Measurements from ENCODE around the gene VRTN. TPM values are rescaled to one million over a fixed set of nuclear protein-coding genes. Genes with fewer than 3 reads are reported as not detected.

The VRTN gene, protein sequence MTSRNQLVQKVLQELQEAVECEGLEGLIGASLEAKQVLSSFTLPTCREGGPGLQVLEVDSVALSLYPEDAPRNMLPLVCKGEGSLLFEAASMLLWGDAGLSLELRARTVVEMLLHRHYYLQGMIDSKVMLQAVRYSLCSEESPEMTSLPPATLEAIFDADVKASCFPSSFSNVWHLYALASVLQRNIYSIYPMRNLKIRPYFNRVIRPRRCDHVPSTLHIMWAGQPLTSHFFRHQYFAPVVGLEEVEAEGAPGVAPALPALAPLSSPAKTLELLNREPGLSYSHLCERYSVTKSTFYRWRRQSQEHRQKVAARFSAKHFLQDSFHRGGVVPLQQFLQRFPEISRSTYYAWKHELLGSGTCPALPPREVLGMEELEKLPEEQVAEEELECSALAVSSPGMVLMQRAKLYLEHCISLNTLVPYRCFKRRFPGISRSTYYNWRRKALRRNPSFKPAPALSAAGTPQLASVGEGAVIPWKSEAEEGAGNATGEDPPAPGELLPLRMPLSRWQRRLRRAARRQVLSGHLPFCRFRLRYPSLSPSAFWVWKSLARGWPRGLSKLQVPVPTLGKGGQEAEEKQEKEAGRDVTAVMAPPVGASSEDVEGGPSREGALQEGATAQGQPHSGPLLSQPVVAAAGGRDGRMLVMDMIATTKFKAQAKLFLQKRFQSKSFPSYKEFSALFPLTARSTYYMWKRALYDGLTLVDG
- total RNA-seq, result under 1 TPM in 1 of 4 donors, not detected in 3; 0.57 TPM

- Histone ChIP-seq H3K27me3 (no peaks in the 10 kb centered on the region), H3K4me1 (peaks cover 0 to 4% (median 0%) of the 10 kb centered on the region in 4 donors), H3K27ac (no peak within 1 kb of the TSS), H3K36me3 (no peaks in the 10 kb centered on the region), H3K9me3 (no peaks in the 10 kb centered on the region), H3K4me3 (no peak within 1 kb of the TSS)
- TF ChIP-seq CTCF (IDR thresholded peaks at IDR 0.05) (no peak), POLR2A (IDR thresholded peaks at IDR 0.05) (no peak)
- DNase-seq, result no peak
These were observed at the start of gene VRTN for GRCh38 chr14:74348241-74348734. Gene VRTN, plus strand, starts transcription at chr14:74348471. Its CDS starts 8,313 bp downstream, at chr14:74356784.

GRCh38 chr14:74299061-74299545 is 49.2 kb upstream of the VRTN start:
- peak in 1 of 3 donors; percentile 56 for DNase-seq
- TF ChIP-seq CTCF (IDR thresholded peaks at IDR 0.05), result no peak
- TF ChIP-seq POLR2A (IDR thresholded peaks at IDR 0.05), result no peak

GRCh38 chr14:74301594-74302151 is 46.6 kb upstream of the VRTN start:
- TF ChIP-seq CTCF (IDR thresholded peaks at IDR 0.05) (no peak), POLR2A (IDR thresholded peaks at IDR 0.05) (no peak)
- Histone ChIP-seq H3K27ac (peak overlapping the region in 1 of 4 donors; percentile 91), H3K36me3 (peaks cover 0 to 21% (median 0%) of the 10 kb centered on the region in 3 donors), H3K9me3 (no peaks in the 10 kb centered on the region), H3K4me1 (peaks cover 0 to 15% (median 3%) of the 10 kb centered on the region in 4 donors), H3K4me3 (peak overlapping the region; percentile 68 to 88 (median 84)), H3K27me3 (no peaks in the 10 kb centered on the region)
- DNase-seq, result no peak

More at GRCh38 chr14:74299061-74299545, 49.2 kb upstream of the VRTN start:
- H3K4me3 ChIP-seq, result no peak overlapping the region
- no peaks in the 10 kb centered on the region for H3K9me3 ChIP-seq
- H3K27me3 ChIP-seq, result no peaks in the 10 kb centered on the region
- H3K27ac ChIP-seq, result peak overlapping the region in 2 of 4 donors; percentile 47 to 48
- peaks cover 0 to 42% (median 0%) of the 10 kb centered on the region in 3 donors for H3K36me3 ChIP-seq
- H3K4me1 ChIP-seq, result peaks cover 0 to 15% (median 3%) of the 10 kb centered on the region in 4 donors

- H3K27me3 ChIP-seq, result no peaks in the 10 kb centered on the region
These were observed 46.1 kb upstream of the VRTN start for GRCh38 chr14:74302152-74302628.

More at GRCh38 chr14:74302152-74302628, 46.1 kb upstream of the VRTN start:
- peak overlapping the region; percentile 68 to 88 (median 84) for H3K4me3 ChIP-seq
- H3K9me3 ChIP-seq, result no peaks in the 10 kb centered on the region
- peaks cover 0 to 15% (median 3%) of the 10 kb centered on the region in 4 donors for H3K4me1 ChIP-seq
- TF ChIP-seq POLR2A (IDR thresholded peaks at IDR 0.05) (no peak), CTCF (IDR thresholded peaks at IDR 0.05) (peak in 5 of 6 experiments; percentile 39 to 71 (median 57))
- DNase-seq, result no peak
- peaks cover 0 to 16% (median 0%) of the 10 kb centered on the region in 3 donors for H3K36me3 ChIP-seq
- peak overlapping the region; percentile 78 to 91 (median 85) for H3K27ac ChIP-seq

Measured in Peyer's patch (tissue), 4 donors.